Putamen (tissue), 1 donor: ENCODE measurements around the gene CLASP1.
A peak's percentile ranks its signal among the peaks of the same experiment; 100 is the strongest.
"Not testable (repeated sequence)": the region's sequence is repeated elsewhere in the genome, so short reads cannot be mapped to it uniquely, and the experiment has no call there.

ENCODE experiments used
- DNase-seq: peaks from one replicate; pipeline ENCODE4 v3.0.0-alpha.2; 2016; ENCODE audit warnings: low spot score

CLASP1 gene

DNA sequence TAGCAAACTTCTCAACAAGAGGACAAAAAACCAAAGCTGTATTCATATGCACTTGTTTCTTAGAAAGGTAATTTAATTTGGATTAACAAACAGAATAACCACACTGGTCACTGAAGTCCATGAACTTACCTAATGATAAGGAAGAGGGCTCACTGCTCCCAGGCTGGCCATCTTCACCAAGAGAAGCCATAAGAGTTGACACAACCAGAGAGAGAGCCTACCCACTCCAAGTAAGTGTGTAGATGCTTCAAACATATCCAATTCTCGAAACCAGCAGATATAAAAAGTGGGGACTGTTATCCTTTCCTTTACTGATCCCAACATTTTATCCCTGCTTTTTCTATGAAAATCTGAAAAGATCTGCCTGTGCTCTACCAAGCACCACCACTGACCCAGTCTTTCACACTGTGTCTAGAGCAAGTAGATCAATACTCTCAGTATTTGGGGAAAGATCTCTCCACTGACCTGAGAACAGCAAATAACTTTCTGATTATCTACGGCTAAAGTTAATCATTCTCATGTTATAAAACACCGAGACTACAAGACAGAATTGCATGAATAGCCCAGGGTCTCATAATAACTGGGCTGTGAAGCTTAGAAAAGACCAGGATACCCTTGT, 230.1 kb downstream of the CLASP1 start:
- no peak for DNase-seq

DNA sequence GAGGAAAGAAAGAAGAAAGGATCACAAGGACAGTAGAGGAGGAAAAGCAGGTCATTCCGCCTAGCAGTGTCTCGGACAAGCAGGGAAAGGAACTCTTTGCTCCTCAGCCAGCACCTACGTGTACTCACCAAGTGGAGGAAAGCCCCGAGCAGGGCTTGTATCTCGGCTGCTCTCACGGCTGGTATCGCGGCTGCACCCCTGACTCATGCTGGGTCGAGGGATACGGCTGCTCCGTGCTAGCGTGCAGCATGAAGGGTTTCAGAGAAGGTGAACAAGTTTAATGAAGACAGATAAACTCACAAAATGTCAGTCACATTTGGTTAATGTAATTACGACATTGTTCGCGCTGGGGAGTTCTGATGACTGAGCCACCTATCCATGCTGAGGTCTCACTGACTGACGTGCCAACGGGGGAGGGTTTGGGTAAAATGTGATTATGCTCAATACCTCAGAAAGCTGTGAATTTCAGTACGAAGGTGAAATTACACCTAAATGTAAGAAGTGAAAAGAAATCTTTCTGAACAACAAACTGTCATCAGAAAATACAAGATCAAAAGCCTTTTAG, 230.7 kb downstream of the CLASP1 start:
- no peak for DNase-seq

DNA sequence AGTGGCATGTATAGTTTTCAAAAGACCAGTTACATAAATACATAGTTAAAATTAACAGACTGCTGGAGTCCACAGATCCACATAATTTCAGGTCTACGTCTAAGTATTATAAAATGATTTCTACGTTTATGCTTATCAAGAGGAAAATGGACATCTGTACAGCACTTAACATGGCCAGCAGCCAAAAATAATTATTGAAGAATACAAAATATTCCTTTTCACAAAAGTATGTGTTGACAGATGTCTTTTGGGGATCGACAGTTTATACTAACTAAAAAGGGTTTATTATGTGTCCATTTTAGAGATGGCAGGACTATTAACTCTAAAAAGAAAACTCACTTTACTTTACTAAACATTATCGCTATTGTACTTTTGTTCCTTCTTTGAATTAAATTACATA, 231.4 kb downstream of the CLASP1 start:
- DNase-seq, result no peak

DNA sequence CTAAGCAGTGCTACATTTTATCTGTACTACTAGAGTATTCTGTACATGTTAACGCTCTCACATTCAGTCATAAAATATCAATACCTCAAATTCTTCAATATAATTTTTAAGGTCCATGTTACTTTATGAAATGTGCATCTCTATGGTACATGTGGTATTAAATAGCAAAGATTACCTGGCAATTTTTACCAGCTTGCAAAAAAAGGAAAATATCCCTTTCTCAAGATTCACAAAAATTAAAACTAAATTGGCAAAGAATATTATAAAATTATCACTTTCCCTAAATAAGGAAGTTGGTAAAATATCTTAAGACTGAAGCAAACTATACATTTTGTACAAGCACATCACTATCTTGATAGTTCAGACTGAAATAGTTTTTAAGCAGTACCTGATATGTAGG, 233.5 kb downstream of the CLASP1 start:
- no peak for DNase-seq

DNA sequence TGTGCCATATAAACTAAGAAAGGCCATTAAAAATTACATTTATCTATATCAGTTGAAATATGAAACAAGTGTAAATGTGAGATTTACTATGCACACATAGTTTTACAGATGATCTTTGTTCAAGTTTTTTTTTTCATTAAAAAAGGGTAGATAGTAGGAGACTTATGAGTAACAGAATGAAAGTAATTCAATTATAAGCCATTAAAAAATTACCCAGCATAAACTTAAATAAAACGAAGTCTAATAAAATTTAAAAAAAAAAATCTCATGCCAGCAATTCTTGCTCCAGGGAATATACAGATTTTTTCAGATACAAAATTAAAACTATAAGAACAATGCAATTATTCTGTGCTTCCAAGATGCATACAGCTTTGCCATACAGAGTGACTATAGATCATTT, 236.9 kb downstream of the CLASP1 start:
- no peak for DNase-seq

DNA sequence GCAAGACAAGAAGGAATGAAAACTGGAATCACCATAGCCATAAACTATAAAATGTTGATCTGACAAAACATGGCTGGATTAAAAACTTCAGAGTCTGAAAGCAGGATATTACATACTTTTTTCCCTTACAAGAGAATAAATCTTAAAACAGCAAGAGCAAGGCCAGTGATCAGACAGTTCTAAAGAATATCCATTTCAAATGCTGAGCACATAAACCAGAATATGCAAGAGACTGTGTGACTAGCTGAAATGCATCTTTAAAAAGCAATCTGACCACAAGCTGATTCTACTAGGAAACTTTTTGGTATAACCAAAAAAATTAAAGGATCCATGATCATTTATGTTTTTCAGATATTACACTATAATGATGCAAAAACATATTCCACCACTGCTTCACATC, 239.3 kb downstream of the CLASP1 start:
- no peak for DNase-seq

DNA sequence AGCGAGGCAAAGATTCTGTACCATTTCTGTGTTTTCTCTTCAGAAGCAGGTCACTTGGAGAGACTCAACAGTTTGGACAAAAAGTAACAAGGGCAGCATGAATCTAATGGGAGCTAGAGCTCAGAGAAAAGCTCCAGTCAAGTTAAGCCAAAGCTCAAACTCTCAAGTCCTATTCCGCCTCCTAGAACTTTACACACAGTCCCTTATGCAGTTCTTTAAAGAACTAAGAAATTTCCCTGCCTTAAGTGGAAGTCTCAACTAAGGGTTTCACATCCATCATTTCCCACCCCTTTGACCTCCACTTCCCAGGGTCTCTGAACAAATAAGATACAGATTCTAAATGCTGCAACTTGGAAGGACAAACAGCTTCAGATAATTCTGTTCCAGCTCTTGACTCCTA, 239.9 kb downstream of the CLASP1 start:
- DNase-seq, result no peak

DNA sequence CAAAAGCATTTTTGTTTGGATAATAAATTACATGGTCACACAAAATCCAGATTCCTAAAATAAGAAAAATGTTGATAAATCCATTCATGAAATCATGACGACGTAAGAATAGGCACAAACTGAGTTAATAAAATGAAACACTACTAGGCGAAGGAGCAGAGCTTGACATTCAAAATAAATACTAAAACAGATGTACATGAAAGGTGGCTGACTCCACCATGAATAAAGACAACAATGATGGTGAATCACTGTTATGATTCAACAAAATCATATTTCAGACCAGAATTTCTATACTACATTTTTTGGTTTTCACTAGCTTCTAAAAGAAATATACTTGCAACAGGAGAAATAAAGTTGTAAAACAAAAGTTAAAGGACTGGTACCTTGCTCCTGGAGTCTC, 240.6 kb downstream of the CLASP1 start:
- no peak for DNase-seq

DNA sequence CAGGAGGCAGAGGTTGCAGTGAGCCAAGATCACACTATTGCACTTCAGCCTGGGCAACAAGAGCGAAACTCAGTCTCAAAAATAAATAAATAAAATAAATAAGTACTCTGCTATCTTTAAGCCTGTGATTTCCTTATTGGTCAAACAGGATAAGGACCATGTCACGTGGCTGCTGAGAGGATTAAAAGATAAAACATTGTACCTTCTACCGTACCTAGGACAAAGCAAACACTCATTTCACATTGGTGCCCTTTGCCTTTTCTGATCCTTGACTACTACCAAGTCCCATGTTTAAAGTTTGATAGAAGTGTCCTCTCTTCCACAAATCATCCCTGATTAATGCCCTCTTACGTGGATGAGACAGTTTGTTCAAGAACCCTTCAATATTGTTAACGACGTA, 244.0 kb downstream of the CLASP1 start:
- no peak for DNase-seq

DNA sequence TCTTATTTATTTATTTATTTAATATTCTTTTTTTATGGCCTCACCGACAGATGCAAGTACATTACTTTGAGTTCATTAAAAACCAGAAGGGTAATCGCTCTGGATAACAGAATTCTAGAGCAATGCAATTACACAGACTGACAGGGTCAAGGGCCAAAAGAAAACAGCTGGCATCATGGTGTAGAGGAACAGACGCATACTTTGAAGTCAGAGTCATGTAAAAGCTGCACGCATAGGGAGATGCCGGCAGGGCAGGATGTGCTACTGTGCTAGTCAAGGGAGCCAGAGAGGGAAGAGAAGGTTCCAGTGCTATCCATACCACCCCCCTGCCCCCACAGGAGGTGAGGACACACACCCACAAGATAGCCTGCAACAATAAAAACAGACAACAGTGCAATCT, 249.1 kb downstream of the CLASP1 start:
- no peak for DNase-seq

DNA sequence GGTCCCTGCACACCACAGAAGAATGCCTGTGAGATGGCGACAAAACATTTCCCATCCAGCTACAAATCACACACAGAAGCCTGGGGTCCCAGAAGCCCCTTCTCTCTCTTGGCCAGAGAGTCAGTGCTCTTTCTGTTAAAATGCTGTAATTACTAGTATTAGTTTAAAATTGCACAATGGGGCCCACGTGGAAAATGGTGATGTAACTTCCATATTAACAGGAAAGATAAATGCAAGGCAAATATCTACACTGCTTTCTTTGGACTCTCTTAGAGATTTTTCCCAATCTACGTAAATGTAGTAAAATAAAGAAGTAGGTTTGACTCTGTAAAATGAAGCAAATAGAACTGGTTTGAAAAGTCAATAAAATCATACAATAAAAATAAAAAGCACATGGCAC, 250.4 kb downstream of the CLASP1 start:
- DNase-seq, result no peak

DNA sequence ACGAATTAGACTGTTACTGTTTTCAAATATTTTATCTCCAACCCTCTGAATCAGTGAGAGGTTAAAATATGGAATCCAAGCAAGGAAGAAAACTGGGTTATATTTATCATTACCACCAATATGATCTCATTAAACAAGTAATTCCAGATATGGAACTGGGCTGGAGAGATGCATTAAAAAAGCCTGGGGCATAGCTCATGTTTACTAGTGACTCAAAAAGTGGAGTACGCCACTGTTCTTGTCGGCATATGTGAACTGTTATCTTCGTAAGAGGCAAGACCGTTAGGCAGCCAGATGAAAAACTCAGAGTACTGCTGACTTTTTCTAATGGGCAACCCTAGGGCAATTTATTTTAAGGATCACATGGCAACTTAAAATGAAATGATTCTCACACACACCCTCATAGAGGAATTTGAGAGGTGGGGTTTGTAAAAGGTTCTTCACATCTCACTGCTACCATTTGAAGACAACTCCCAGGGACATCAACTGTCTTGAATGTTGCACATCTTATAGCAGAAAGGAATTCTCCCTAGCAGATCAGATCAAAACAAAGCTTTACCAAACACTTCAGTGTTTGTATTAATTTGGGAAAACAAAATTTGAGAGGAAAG, 259.1 kb downstream of the CLASP1 start:
- DNase-seq, result no peak

DNA sequence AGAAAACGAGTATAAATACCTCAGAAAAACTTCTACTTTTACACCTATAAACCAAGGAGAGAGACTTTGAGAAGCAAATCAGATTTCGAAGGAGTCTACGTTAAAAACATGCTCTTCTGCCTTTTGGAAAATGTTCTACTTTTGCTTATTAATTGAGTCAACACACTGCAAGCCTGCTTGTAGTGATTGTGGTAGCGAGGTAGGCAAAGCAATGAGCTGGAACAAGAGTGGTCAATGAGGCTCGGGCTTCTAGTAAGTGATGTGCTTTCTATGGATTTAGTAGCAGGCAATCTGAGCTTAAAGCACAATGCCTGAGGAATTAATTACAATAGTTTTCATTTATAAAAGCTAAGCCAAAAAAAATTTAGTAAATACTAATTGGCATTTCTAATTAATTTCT, 260.9 kb downstream of the CLASP1 start:
- DNase-seq, result no peak

DNA sequence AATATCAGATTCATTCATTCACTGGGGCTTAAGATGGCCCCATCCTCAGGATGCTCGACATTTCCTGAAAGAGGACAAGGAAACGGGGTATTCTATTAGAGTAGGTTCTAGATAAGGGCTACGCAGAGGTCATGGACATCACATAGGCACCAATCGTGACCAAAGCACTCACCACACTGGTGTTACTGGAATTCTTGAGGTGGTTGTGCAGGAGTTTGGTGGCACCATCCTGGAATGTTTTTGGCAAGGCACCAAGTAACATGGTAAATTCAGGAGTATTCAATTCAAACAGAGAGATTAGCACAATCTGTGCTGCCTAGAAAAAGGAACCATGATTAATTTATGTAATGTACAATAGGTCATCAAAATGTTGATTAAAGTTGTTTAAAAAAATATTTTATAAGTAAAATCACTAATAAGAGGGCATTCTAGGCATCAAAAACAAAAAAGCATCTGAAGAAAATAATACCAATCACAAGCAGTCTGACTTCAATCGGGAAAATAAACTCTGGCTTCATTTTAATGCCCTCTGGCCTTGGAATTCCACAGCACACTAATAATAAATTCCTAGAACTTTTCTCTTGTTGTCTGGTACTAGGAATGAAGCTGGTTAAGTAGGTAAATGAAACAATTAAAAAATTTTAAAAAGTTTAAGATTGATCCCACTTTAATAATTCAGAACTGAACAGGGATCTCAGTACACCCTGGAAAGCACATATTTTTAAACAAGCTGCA, 261.5 kb downstream of the CLASP1 start:
- DNase-seq, result no peak

DNA sequence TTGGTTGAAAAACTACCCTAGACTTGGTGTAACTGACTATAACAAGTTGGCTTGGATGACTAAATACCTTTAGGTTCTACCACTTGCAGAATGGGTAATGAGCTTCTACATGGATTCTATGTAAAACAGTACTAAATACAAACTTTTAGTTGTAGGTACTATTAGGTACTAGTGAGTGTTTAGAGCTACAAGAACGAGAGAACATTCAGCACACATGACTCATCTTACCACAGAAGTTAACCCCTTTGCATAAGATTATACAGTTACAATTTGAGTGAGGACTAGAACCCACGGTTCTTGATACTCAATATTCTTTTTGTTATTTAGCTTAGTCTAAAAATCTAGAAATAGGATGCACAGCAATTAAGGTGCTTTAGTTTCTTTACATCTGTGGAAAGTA, 262.6 kb downstream of the CLASP1 start:
- DNase-seq, result no peak

DNA sequence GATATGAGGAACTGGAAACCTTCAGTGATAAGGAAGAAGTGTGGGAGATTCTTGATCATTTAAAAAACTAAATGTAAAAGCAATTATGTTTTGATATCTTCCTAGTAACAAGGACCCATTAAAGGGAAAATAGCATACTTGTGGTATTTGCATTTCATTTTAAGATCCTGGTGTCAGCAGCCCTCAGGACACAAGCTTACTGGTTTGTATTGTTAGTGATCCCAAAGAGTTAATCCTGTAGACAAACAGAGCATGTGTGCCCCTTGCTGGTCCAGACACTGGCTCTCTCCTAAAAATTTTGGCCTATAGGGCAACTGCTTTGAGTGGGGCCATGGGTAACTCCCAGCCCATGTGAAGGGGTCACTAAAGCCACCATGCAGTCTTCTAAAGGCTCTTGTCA, 263.2 kb downstream of the CLASP1 start:
- no peak for DNase-seq

DNA sequence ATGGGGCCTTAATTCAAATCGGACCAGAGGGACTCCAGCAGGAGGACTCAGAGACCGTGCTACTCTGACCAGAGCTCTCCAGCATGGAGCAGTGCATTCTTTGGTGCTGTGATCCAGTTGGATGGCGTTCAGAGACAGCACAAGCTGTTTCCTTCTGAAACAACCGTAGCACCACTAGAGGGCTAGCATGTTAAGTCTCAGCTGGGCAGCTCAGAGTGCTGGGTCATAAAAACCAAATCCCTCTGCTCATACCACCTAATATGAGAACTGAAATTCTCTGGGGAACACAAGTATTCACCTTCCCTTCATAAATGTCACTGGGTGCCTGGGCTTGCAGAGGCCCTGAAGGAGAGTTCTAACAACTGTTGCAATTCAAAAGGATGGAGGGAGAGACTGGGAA, 266.5 kb downstream of the CLASP1 start:
- DNase-seq, result peak; percentile 25

DNA sequence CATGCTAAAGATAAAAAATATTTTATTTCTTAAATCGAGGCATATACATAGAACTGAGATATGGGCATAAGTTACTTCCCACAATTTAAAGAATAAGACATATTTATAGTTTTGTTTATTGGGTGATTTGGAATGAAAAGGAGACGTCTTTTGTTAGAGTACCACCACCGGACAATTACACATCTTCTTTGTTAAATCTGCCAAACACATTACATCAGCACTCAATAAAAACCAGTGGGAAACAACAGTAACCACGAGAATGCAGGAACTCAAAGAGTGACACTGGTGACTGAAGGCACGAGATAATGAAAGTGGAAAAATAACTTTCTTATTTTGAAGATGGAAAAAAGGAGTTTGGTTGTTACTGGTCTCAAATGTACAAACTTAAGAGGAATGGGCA, 271.6 kb downstream of the CLASP1 start:
- DNase-seq, result peak; percentile 56

DNA sequence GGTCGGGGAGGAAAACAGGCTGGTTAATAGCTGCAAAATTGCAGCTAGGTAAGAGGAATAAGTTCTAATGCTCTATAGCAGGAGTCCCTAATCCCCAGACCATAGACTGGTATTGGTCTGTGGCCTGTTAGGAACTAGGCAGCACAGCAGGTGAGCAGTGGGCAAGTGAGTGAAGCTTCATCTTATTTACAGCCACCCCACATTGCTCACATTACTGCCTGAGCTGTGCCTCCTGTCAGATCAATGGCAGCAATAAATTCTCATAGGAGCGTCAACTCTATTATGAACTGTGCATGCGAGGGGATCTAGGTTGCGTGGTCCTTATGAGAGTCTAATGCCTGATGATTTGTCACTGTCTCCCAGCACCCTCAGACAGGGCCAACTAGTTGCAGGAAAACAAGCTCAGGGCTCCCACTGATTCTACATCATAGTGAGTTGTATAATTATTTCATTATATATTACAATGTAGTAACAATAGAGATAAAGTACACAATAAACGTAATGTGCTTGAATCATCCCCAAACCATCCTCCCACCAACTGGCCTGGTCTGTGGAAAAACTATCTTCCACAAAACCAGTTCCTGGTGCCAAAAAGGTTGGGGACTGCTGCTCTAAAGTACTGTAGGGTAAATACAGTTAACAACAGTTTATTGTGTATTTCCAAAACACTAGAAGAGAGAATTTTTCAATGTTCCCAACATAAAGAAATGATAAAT, 272.6 kb downstream of the CLASP1 start:
- no peak for DNase-seq

DNA sequence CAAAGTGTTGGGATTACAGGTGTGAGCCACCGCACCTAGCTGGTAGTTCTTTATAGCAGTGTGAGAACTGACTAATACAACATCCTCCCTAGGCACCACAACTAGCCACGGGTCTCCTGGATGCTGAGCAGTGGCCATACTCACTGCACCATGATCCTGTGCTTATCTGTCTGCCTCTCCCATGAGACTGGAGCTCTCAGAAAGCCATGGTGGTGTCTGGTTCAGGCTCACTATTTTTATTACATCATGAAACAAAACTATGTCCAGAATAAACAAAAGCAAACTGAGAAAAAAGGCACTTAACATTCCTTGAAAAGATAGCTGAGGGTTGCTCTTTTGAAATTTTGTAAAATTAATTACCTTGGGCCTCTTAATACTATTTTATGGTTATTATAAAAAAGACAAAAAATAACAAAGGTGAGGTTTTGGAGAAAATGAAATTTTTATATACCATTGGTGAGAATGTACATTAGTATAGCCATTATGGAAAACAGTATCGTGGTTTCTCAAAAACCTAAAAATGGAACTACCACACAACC, 273.6 kb downstream of the CLASP1 start:
- DNase-seq, result no peak

DNA sequence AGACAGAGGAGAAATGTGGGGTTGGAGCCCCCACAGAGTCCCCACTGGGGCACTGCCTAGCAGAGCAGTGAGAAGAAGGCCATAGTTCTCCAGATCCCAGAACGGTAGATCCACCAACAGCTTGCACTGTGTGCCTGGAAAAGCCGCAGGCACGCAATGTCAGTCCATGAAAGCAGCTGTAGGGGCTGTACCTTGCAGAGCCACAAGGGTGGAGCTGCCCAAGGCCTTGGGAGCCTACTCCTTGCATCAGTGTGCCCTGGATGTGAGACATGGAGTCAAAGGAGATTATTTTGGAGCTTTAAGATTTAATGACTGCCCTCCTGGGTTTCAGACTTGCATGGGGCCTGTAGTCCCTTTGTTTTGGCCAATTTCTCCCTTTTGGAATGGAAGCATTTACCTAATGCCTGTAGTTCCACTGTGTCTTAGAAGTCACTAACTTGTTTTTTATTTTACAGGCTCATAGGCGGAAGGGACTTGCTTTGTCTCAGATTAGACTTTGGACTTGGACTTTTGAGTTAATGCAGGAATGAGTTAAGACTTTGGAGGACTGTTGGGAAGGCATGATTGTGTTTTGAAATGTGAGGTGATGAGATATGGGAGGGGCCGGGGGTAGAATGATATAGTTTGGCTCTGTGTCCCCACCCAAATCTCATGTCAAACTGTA, 274.7 kb downstream of the CLASP1 start:
- DNase-seq, result not testable (repeated sequence)
